ENCODE data around the gene EIF4E1B. TPM values are rescaled to one million over a fixed set of nuclear protein-coding genes. Genes with fewer than 3 reads are reported as not detected.

EIF4E1B gene
- total RNA-seq, 4 donors from 2014 or later = not detected

DNA sequence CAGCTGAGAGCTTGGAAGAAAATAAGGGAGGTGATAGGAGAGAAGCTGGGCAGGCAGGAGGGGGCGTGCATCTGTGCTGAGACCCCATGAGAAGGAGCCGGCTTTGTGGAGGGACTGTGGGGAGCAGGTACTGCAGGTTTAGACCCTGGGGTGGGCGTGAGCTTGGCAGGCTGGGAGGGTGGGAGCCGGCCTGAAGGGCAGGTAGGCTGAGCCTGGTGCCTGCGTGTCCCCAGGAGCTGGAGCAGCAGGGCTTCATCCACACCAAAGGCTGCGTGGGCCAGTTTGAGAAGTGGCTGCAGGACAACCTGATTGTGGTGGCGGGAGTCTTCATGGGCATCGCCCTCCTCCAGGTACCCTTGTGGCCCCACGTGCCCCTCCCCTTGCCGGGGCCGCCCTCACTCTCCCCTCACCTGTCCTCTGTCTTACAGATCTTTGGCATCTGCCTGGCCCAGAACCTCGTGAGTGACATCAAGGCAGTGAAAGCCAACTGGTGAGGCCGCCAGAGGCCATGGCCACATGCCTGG lies 26.1 kb downstream of the EIF4E1B start:
- Histone ChIP-seq H3K27ac (no peak overlapping the region), H3K4me1 (peaks cover 0 to 27% (median 15%) of the 10 kb centered on the region in 3 donors), H3K9me3 (no peaks in the 10 kb centered on the region), H3K27me3 (peaks cover 5% of the 10 kb centered on the region), H3K36me3 (peaks cover 0 to 56% of the 10 kb centered on the region in 2 donors), H3K4me3 (no peak overlapping the region)
- WGBS, 2 donors (ENCODE audit: low coverage in 1 of 2) = 81 to 100% methylated on average over 1 to 3 of the region's 13 CpGs
- ATAC-seq = no peak
- TF ChIP-seq POLR2AphosphoS5 (IDR thresholded peaks at IDR 0.05) (no peak), POLR2A (IDR thresholded peaks at IDR 0.05) (no peak), EP300 (IDR thresholded peaks at IDR 0.05) (no peak)
- TF ChIP-seq, protein P1, sequence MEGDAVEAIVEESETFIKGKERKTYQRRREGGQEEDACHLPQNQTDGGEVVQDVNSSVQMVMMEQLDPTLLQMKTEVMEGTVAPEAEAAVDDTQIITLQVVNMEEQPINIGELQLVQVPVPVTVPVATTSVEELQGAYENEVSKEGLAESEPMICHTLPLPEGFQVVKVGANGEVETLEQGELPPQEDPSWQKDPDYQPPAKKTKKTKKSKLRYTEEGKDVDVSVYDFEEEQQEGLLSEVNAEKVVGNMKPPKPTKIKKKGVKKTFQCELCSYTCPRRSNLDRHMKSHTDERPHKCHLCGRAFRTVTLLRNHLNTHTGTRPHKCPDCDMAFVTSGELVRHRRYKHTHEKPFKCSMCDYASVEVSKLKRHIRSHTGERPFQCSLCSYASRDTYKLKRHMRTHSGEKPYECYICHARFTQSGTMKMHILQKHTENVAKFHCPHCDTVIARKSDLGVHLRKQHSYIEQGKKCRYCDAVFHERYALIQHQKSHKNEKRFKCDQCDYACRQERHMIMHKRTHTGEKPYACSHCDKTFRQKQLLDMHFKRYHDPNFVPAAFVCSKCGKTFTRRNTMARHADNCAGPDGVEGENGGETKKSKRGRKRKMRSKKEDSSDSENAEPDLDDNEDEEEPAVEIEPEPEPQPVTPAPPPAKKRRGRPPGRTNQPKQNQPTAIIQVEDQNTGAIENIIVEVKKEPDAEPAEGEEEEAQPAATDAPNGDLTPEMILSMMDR (IDR thresholded peaks at IDR 0.05) = no peak

GRCh38 chr5:176658007-176658599 lies 27.6 kb downstream of the EIF4E1B start:
- 52% methylated on average over 12 of the region's 14 CpGs; no CpG with 5 or more reads in 1 of the 2 donors for WGBS, 2 donors (ENCODE audit: low coverage in 1 of 2)
- H3K36me3 ChIP-seq = peaks cover 0 to 47% of the 10 kb centered on the region in 2 donors
- TF ChIP-seq, protein P1 (IDR thresholded peaks at IDR 0.05) = peak in 3 of 4 experiments; percentile 63 to 86 (median 67)
- TF ChIP-seq POLR2A (IDR thresholded peaks at IDR 0.05) = no peak
- H3K4me3 ChIP-seq = no peak overlapping the region
- H3K9me3 ChIP-seq = no peaks in the 10 kb centered on the region
- H3K27me3 ChIP-seq = peaks cover 20% of the 10 kb centered on the region
- no peak overlapping the region for H3K27ac ChIP-seq
- H3K4me1 ChIP-seq = peaks cover 0 to 25% (median 15%) of the 10 kb centered on the region in 3 donors
- peak; percentile 64 for ATAC-seq

DNA sequence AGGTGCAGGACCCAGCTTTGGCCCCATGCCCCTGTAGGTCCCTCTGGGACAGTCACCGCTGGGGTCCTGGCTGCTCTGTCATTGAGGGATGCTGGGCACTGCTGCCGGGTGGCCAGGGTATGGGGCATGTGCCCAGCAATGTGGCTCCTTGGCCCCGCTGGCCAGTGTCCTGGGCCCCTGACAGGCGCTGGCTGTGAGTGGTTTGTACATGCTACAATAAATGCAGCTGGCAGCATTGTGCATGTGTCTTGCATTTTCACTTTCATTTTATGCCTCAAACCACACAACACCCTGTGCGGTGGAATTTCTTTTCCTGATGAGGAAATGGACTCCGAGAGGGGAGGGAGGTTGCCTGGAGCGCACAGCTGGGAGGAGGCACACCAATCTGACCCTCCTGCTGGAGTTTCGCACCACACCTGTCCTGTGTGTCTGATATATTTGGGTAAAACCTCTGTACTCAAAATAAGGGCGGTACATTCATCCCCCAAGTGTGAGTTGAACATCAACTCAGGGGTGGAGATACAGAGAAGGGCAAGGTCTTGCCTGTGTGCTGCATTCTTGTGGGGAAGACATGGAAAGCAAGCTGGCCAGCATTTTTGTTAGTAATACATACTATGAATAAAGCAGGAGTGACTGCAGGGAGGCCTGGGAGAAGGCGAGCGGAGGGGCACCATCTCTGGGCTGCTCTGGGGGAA lies 28.5 kb downstream of the EIF4E1B start:
- H3K36me3 ChIP-seq = peaks cover 0 to 39% of the 10 kb centered on the region in 2 donors
- H3K4me1 ChIP-seq = peaks cover 0 to 25% (median 15%) of the 10 kb centered on the region in 3 donors
- no peaks in the 10 kb centered on the region for H3K9me3 ChIP-seq
- peak overlapping the region in 1 of 4 donors; percentile 29 for H3K27ac ChIP-seq
- TF ChIP-seq, protein P1 (IDR thresholded peaks at IDR 0.05) = no peak
- TF ChIP-seq POLR2AphosphoS5 (IDR thresholded peaks at IDR 0.05) = no peak
- TF ChIP-seq EP300 (IDR thresholded peaks at IDR 0.05) = no peak
- TF ChIP-seq POLR2A (IDR thresholded peaks at IDR 0.05) = no peak
- ATAC-seq = no peak
- 71 to 82% methylated on average over 3 to 8 of the region's 11 CpGs for WGBS, 2 donors (ENCODE audit: low coverage in 1 of 2)
- no peak overlapping the region for H3K4me3 ChIP-seq
- peaks cover 29% of the 10 kb centered on the region for H3K27me3 ChIP-seq

- WGBS, 2 donors (ENCODE audit: low coverage in 1 of 2) = 61 to 74% methylated on average over 6 to 7 of the region's 7 CpGs
- peaks cover 0 to 34% of the 10 kb centered on the region in 2 donors for H3K36me3 ChIP-seq
- no peak for ATAC-seq
- no peak overlapping the region for H3K4me3 ChIP-seq
- H3K27ac ChIP-seq = no peak overlapping the region
- no peaks in the 10 kb centered on the region for H3K9me3 ChIP-seq
- peaks cover 0 to 25% (median 15%) of the 10 kb centered on the region in 3 donors for H3K4me1 ChIP-seq
- H3K27me3 ChIP-seq = peaks cover 34% of the 10 kb centered on the region
- TF ChIP-seq, protein P1 (IDR thresholded peaks at IDR 0.05) = no peak
- TF ChIP-seq EP300 (IDR thresholded peaks at IDR 0.05) (no peak), POLR2AphosphoS5 (IDR thresholded peaks at IDR 0.05) (no peak), POLR2A (IDR thresholded peaks at IDR 0.05) (no peak)
Observed at GRCh38 chr5:176659512-176659839, 29.0 kb downstream of the EIF4E1B start.
